Endothelial cell of umbilical vein (primary cell): ENCODE measurements around the gene TECRL. TPM values are rescaled to one million over a fixed set of nuclear protein-coding genes. Genes with fewer than 3 reads are reported as not detected.

ENCODE experiments used
- BruUV-seq: library from RNA; stranded (reverse); fragments of 400-500 nt; replicated peaks from 2 replicates; lab custom pipeline; 2021; lab: Mats Ljungman, UMichigan
- CTCF ChIA-PET: fragments of 300-600, 350-600 bp; sonication (Branson Sonifier 250); formaldehyde crosslinking; loops from one replicate; lab custom pipeline; 2021; ENCODE audit warnings: antibody characterized with exemption, inconsistent platforms; lab: Charles Lee
- POLR2A ChIA-PET: fragments of 300-600, 350-600 bp; sonication (Branson Sonifier 250); formaldehyde crosslinking; loops from one replicate; lab custom pipeline; 2021; ENCODE audit warnings: antibody characterized with exemption, inconsistent platforms; lab: Charles Lee
- DNase-seq: peaks from one replicate; pipeline ENCODE4 v3.0.0-alpha.2; 2011; ENCODE audit warnings: low read depth, low spot score
- FAIRE-seq: peaks from 2 replicates; lab custom pipeline; 2011; peaks lifted over from hg19 to GRCh38; lab: Jason Lieb, UNC
- H2AFZ ChIP-seq: 2 replicates; pipeline ENCODE4 v1.6.0; 2012; ENCODE audit warnings: low read depth, low read length, control low read depth, inconsistent platforms
- H3K27ac ChIP-seq: 2 replicates; pipeline ENCODE4 v1.5.1; 2011; ENCODE audit warnings: low read depth, mild to moderate bottlenecking, control low read depth, low read length, moderate library complexity; ENCODE audit not compliant: insufficient read depth
- H3K27me3 ChIP-seq, 2 experiments: 2 replicates each; pipeline versions ENCODE4 v1.6.0 to v1.6.1; 2011; ENCODE audit warnings: low read length in 2 of 2, mixed read lengths in 1 of 2; ENCODE audit not compliant: control insufficient read depth in 2 of 2, insufficient read depth in 2 of 2
- H3K36me3 ChIP-seq, 2 experiments: 2 replicates in 1 of 2; 3 replicates in 1 of 2; pipeline ENCODE4 v1.5.1; 2011; ENCODE audit warnings: low read length in 2 of 2, mild to moderate bottlenecking in 1 of 2, moderate library complexity in 1 of 2; ENCODE audit not compliant: control insufficient read depth in 2 of 2, insufficient read depth in 2 of 2; ENCODE audit errors: extremely low read depth in 1 of 2
- H3K4me1 ChIP-seq: 3 replicates; pipeline ENCODE4 v1.5.1; 2011; ENCODE audit warnings: mild to moderate bottlenecking, low read length; ENCODE audit not compliant: control insufficient read depth, insufficient read depth; ENCODE audit errors: extremely low read depth
- H3K4me2 ChIP-seq: 2 replicates; pipeline ENCODE4 v1.6.1; 2011; ENCODE audit warnings: low read length, control low read depth, mixed read lengths; ENCODE audit not compliant: insufficient read depth
- H3K4me3 ChIP-seq, 3 experiments: fragments of 200-600 bp in 1 of 3; sonication (generic), shearing (Covaris generic) in 1 of 3; replicated peaks in 1 of 3; 2 replicates each; pipeline ENCODE4 v1.5.1; 2011 to 2016; ENCODE audit warnings: control low read depth in 3 of 3, low read length in 3 of 3, mild to moderate bottlenecking in 2 of 3, inconsistent platforms in 1 of 3, low read depth in 1 of 3, moderate library complexity in 1 of 3; ENCODE audit not compliant: insufficient read depth in 1 of 3
- H3K79me2 ChIP-seq: 2 replicates; pipeline ENCODE4 v1.6.0; 2012; ENCODE audit warnings: low read length, inconsistent platforms; ENCODE audit not compliant: control insufficient read depth, insufficient read depth
- H3K9ac ChIP-seq: replicated peaks from 2 replicates; pipeline ENCODE3; 2011; ENCODE audit warnings: low read length, control low read depth; ENCODE audit not compliant: insufficient read depth; ENCODE audit errors: extremely low read depth
- H3K9me1 ChIP-seq: replicated peaks from 3 replicates; pipeline ENCODE4 v1.6.0; 2011; ENCODE audit warnings: mild to moderate bottlenecking, low read length; ENCODE audit not compliant: control insufficient read depth, insufficient read depth; ENCODE audit errors: extremely low read depth
- H3K9me3 ChIP-seq: replicated peaks from 2 replicates; pipeline ENCODE4 v1.5.1; 2012; ENCODE audit warnings: low read length, inconsistent platforms; ENCODE audit not compliant: control insufficient read depth, insufficient read depth
- H4K20me1 ChIP-seq: replicated peaks from 2 replicates; pipeline ENCODE3; 2011; ENCODE audit warnings: mild to moderate bottlenecking, low read length; ENCODE audit not compliant: control insufficient read depth, insufficient read depth; ENCODE audit errors: extremely low read depth
- CTCF ChIP-seq, 2 donors: IDR thresholded peaks; 1 replicate in 1 of 2; 2 replicates in 1 of 2; pipeline ENCODE4 v1.5.1; 2011; ENCODE audit warnings: low read length in 2 of 2, mild to moderate bottlenecking in 2 of 2, moderate library complexity in 2 of 2, control low read depth in 1 of 2, inconsistent platforms in 1 of 2, low read depth in 1 of 2; ENCODE audit not compliant: insufficient read depth in 1 of 2; ENCODE audit errors: extremely low read depth in 1 of 2
- EZH2 ChIP-seq: IDR thresholded peaks from 2 replicates; pipeline ENCODE4 v1.6.1; 2012; ENCODE audit warnings: borderline replicate concordance, low read depth, mild to moderate bottlenecking, moderate library complexity, low read length, inconsistent platforms; ENCODE audit not compliant: severe bottlenecking
- FOS ChIP-seq: IDR thresholded peaks from 2 replicates; pipeline ENCODE4 v1.6.1; 2011; ENCODE audit warnings: mild to moderate bottlenecking, low read length, moderate library complexity, borderline replicate concordance; ENCODE audit not compliant: insufficient read depth
- GATA2 ChIP-seq: IDR thresholded peaks from 2 replicates; pipeline ENCODE4 v1.7.0; 2011; ENCODE audit warnings: low read depth, mild to moderate bottlenecking, moderate library complexity, mixed read lengths, low read length; ENCODE audit not compliant: insufficient read length, insufficient read depth
- JUN ChIP-seq: IDR thresholded peaks from 2 replicates; pipeline ENCODE4 v1.6.1; 2011; ENCODE audit warnings: borderline replicate concordance, low read depth; ENCODE audit not compliant: insufficient read length, insufficient read depth
- MAX ChIP-seq: IDR thresholded peaks from 2 replicates; pipeline ENCODE4 v1.6.1; 2011; ENCODE audit not compliant: insufficient read depth, insufficient read length
- MYC ChIP-seq: IDR thresholded peaks from one replicate; pipeline ENCODE4 v1.6.1; 2011; ENCODE audit warnings: mild to moderate bottlenecking, low read depth, low read length
- POLR2A ChIP-seq: IDR thresholded peaks from 2 replicates; pipeline ENCODE4 v1.6.1; 2012; ENCODE audit warnings: low read depth, mild to moderate bottlenecking, control low read depth, low read length
- POLR2AphosphoS5 ChIP-seq: IDR thresholded peaks from 2 replicates; pipeline ENCODE4 v1.6.1; 2012; ENCODE audit warnings: low read depth, mild to moderate bottlenecking, control low read depth, low read length, moderate library complexity; ENCODE audit not compliant: insufficient read depth
- dilution Hi-C: fragments of 300-500 bp; cut with MboI; formaldehyde crosslinking; loops from one replicate; pipeline ENCODE4 v1.15.0; 2019; ENCODE audit warnings: low sequenced_read_pairs; ENCODE audit not compliant: extremely low pct_ligation_motif_present
- intact Hi-C: fragments of 100-400 bp; cut with micrococcal nuclease; formaldehyde crosslinking; loops from one replicate; pipeline ENCODE4 v1.10.0; 2022
- polyA plus RNA-seq, 4 experiments: library from polyadenylated mRNA; depleted of rRNA in 3 of 4; stranded (reverse) in 3 of 4; unstranded in 1 of 4; fragments of >200 nt; gene quantifications; 2 replicates each; pipeline versions ENCODE4 v1.2.1 to v1.2.3, GENCODE V29; 2011 to 2012; ENCODE audit warnings: missing spikeins in 1 of 4
- total RNA-seq: library from RNA; stranded (reverse); gene quantifications from 2 replicates; pipeline ENCODE4 v1.2.3, GENCODE V29; 2021

Gene TECRL
- total and polyA plus RNA-seq, 2 donors (not counting 3 experiments of a cell fraction or from before 2014, with no cell fraction given), result not detected

- Histone ChIP-seq H3K27ac (no peak overlapping the region), H3K79me2 (no peaks in the 10 kb centered on the region), H2AFZ (no peak overlapping the region), H3K27me3 (no peaks in the 10 kb centered on the region), H3K9me1 (no peaks in the 10 kb centered on the region), H3K9ac (no peak overlapping the region), H3K9me3 (no peaks in the 10 kb centered on the region), H3K4me3 (no peak overlapping the region), H3K4me1 (no peaks in the 10 kb centered on the region), H3K4me2 (no peak overlapping the region), H3K36me3 (no peaks in the 10 kb centered on the region), H4K20me1 (no peaks in the 10 kb centered on the region)
- DNase-seq (no peak), FAIRE-seq (no peak)
- dilution Hi-C loops (no loop called here), intact Hi-C loops (no loop called here)
- no TSS peak for BruUV-seq
- CTCF ChIA-PET, result no interaction called here
- TF ChIP-seq POLR2A, result no peak
- TF ChIP-seq JUN, result no peak
- no peak for TF ChIP-seq MYC
- TF ChIP-seq CTCF (IDR thresholded peaks at IDR 0.05; ENCODE audit: extremely low read depth in 1 of 2, insufficient read depth in 1 of 2, low read depth in 1 of 2, low read length in 2 of 2), result no peak
- no peak for TF ChIP-seq EZH2
- TF ChIP-seq FOS, result no peak
- no peak for TF ChIP-seq POLR2AphosphoS5
- no peak for TF ChIP-seq GATA2
- TF ChIP-seq MAX, result no peak
- POLR2A ChIA-PET, result no interaction called here
Observed at GRCh38 chr4:64394469-64394868, 14.8 kb downstream of the TECRL start.
